ENCODE results near the gene CCDC159.

DNA sequence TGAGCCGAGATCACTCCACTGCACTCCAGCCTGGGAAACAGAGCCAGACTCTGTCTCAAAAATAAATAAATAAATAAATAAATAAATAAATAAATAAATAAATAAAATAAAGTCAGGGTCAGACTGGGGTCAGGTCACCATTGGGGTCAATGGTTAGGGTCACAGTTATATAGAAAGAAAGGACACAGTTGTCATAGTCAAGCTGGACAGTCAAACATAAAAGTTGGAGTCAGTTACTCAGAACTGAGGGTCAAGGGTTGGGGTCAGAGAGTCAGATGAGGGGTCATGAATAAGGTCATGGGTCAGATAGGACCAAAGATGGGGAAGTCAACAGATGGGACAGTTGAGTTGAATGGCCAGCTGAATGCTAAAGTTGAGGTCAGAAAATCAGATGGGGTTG, 54.5 kb downstream of the CCDC159 start:
- TF ChIP-seq, protein P1, sequence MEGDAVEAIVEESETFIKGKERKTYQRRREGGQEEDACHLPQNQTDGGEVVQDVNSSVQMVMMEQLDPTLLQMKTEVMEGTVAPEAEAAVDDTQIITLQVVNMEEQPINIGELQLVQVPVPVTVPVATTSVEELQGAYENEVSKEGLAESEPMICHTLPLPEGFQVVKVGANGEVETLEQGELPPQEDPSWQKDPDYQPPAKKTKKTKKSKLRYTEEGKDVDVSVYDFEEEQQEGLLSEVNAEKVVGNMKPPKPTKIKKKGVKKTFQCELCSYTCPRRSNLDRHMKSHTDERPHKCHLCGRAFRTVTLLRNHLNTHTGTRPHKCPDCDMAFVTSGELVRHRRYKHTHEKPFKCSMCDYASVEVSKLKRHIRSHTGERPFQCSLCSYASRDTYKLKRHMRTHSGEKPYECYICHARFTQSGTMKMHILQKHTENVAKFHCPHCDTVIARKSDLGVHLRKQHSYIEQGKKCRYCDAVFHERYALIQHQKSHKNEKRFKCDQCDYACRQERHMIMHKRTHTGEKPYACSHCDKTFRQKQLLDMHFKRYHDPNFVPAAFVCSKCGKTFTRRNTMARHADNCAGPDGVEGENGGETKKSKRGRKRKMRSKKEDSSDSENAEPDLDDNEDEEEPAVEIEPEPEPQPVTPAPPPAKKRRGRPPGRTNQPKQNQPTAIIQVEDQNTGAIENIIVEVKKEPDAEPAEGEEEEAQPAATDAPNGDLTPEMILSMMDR (IDR thresholded peaks at IDR 0.05): no peak
- TF ChIP-seq EP300 (IDR thresholded peaks at IDR 0.05): no peak
